HG03175 (cell line): ENCODE data around the gene IFI35.

ENCODE experiments used
- ATAC-seq: cut with Tn5 transposase; IDR thresholded peaks from one replicate; pipeline ENCODE4 v1.9.1; 2021; ENCODE audit warnings: mild to moderate bottlenecking, moderate library complexity; ENCODE audit not compliant: unreplicated experiment

IFI35 gene

GRCh38 chr17:43020789-43021740 is 14.5 kb downstream of the IFI35 start:
- ATAC-seq = no peak

GRCh38 chr17:43021741-43022512 is 15.3 kb downstream of the IFI35 start, which contains the start of gene VAT1:
VAT1 (minus strand) TSS chr17:43022385; CDS start chr17:43022322, 63 bp downstream.
- ATAC-seq = no peak

- no peak for ATAC-seq
Observed at GRCh38 chr17:43024407-43025289, 18.1 kb downstream of the IFI35 start, which contains the start of gene RND2. RND2 (plus strand) TSS chr17:43025231; CDS start chr17:43025348, 117 bp downstream.

GRCh38 chr17:43025290-43025657 is 18.7 kb downstream of the IFI35 start:
- no peak for ATAC-seq

GRCh38 chr17:43025766-43026537 is 19.4 kb downstream of the IFI35 start:
- no peak for ATAC-seq

- no peak for ATAC-seq
Observed at GRCh38 chr17:43026595-43026994, 20.0 kb downstream of the IFI35 start.

- no peak for ATAC-seq
Observed at GRCh38 chr17:43027091-43028032, 20.8 kb downstream of the IFI35 start.

GRCh38 chr17:43028221-43028861 is 21.8 kb downstream of the IFI35 start:
- ATAC-seq = no peak

- no peak for ATAC-seq
Observed at GRCh38 chr17:43030137-43030767, 23.7 kb downstream of the IFI35 start.

GRCh38 chr17:43031666-43032065 is 25.1 kb downstream of the IFI35 start:
- no peak for ATAC-seq

GRCh38 chr17:43033948-43034881 is 27.6 kb downstream of the IFI35 start:
- ATAC-seq = no peak

- ATAC-seq = no peak
Observed at GRCh38 chr17:43034894-43035293, 28.3 kb downstream of the IFI35 start.

GRCh38 chr17:43039646-43040045 is 33.1 kb downstream of the IFI35 start:
- no peak for ATAC-seq

- no peak for ATAC-seq
Observed at GRCh38 chr17:43040655-43041054, 34.1 kb downstream of the IFI35 start.

GRCh38 chr17:43042025-43042628 is 35.5 kb downstream of the IFI35 start:
- no peak for ATAC-seq

- no peak for ATAC-seq
Observed at GRCh38 chr17:43043307-43043706, 36.7 kb downstream of the IFI35 start.
